ENCODE measurements around the gene LBX1.

The LBX1 gene

DNA sequence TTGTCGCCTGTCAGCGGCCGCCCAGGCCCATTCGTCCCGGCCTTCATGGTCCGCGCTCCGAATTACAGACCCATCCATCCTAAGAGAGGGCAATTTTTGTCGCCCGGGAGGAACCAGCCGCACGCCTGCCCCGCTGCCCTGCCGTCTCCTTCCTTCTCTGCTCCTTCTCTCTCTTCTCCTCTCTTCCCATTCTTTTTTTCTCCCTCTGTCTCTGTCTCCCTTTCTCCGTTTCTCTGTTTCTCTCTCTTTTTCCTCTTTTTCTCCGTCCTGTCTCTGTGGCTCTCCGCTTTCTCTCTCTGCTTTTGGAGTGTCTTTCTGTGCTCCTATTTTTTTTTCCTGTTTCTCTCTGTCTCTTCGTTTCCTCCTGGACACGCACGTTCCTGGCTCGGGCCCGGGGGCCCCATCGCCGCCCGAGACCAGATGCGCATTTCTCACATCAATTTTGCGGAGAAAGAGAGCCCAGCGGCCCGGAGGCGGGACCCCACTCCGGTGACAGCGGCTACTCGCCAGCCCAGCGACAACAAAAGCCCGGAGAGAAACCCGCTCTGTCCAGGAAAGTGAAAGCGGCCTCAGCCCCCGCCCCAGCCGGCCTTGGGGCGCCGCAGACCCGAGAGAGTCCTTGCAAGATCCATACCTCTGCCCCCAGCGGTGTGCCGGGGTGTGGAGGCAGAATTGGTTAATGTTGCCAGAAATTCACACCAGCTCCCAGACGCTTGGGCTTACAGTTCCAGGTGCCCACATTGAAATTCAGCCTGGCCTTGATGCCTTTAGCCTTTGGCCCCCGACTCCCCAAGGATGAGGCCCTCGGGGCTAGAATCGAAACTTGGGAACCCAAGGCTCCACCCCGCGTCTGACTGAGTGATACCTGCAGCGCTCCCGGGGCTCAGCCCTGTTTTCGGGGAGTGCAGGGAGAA lies 4.1 kb downstream of the LBX1 start:
- no peak for DNase-seq (ENCODE audit: low spot score)

DNA sequence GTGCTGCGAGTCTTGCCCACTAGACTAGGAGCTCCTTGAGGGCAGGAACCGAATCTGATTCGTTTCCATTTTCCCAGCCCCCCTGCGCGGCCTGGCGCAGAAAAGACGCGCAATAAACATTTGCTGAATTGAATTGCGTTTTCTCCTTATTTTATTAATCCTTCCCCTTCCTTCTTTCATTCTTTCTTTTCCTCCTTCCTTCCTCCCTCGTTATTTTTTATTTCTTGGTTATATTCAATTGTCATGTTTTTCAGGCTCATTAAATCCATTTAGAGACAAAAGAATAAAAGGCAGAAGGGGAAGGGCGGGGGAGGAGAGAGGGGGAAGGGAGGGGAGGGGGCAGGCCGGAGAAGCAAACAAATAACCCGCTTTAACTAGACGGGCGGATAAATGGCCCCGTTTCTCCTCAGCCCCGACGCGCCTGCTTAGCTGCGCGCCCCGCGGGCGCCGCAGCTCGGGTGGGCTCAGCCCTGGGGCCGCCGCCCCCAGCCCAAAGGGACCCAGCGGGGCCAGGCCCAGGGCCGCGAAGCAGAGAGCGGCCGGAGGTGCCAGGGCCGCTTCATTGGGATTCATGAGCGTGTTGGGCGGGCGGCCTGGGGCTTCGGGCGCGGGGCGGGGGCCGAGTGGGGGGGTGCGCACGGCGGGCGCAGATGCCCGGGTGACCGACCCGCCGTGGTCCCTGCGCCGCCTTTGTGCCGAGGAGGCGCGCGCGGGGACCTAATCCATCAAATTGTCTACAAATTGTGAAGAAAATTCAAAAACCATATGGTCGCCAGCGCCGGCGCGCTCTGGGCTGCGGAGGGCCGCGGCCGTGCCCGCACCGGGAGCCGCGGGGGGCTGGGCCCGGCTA lies 5.0 kb downstream of the LBX1 start:
- DNase-seq (ENCODE audit: low spot score) = no peak

DNA sequence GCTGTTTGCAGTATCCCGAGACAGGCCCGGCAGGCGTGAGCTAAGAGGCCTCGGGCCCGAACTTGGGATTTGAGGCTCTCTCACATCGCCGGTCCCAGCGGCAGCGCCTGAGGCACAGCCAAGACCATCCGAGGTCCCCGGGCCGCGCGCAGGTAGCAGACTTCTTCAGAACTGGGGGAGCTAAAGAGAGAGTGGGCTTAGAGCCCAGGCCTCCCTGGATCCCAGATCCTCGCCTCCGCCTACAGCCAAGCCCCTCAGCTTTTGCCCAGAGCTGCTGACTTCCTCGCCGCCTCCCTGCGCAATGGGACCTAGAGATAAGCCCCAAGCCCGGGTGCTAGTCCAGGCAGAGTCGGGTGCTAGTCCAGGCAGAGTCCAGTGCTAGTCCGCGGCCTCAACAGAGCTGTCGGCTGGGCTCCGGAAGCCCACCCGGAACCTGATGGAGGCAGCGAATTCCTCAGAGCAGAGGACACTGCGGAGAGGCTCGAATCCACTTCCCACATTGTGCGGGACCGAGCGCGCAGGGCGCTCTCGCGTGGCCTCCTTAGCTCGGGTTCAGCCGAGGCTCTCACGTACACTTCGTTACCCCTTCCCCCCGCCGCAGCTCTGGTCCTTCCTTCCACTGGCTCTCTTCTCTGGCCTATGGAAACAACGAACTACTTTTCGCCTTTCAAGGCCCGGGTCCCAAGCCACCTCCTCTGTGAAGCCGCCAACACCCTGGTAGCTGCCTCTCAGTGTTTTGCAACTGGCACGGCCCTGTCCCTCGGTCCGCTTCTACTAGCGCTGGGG lies 5.8 kb downstream of the LBX1 start:
- DNase-seq (ENCODE audit: low spot score) = no peak

DNA sequence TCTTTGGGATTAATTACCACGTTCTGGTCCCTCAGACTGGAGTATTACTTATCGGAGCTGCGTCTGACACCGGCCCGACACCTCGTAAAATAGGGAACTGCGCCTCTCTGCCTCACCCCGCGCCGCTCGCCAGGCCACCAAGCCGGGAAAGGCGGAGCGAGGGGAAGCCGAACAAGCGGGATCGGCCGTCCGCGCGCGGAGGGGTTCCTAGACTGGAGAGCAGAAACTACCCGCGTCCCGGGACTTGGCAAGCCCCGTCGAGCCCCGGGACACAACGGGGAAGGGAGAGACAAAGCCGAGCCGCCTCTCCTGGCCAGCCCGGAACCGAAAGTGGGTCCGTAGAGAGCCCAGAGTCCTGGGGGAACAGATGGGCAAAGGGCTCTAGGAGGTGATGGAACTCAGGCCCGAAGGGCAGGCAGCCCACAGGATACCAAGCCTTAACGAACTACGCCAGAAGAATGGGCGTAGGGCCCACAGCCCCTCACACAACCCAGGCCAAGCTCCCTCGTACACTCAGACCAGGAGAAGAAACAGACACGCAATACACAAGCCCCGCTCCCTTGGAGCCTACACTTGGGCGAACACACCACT lies 6.5 kb downstream of the LBX1 start:
- DNase-seq (ENCODE audit: low spot score) = no peak

DNA sequence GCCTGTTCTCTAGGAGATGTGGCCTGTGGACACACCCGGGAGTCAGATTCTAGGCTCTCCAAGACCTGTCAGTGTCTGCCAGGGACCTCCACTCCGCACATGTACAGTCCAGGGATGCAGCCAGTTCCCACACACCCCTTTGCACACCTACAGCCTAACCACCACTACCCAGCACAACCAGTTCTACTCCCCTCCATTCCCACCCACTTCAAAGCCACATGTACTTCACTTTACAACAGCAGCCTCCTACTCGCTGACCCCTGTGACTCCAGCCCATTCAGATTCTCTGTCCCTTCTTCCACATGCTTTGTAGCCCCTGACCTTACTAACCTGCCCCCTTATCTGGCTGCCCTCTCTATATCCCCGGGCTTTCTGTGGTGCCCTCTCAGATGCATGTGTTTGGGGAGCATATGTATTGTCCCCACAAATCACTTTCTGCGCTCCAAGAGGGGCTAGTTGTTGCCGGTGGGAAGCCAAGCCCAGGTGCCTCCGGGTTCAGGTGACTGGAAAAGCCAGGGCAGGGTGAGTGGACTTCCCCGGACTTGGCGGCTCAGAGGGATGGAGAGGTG lies 7.2 kb downstream of the LBX1 start:
- no peak for DNase-seq (ENCODE audit: low spot score)

DNA sequence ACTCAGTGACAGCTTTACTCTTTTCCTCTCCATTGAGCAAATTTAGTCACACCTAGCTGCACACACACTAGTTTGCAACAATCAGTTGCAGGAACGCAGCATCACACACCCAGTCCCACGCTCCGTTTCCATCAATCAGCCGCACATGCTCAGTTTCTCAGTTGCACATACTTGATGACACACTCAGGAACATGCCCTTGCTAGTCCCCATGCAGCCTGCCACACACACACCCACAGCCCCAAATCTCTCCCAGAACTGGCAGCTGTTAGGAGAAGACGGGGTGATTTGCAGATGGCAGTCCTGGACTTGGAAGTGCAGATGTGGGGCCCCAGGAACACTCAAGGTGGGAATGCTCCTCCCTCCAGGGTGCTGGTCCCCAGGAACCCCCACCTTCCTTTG lies 7.7 kb downstream of the LBX1 start:
- no peak for DNase-seq (ENCODE audit: low spot score)

DNA sequence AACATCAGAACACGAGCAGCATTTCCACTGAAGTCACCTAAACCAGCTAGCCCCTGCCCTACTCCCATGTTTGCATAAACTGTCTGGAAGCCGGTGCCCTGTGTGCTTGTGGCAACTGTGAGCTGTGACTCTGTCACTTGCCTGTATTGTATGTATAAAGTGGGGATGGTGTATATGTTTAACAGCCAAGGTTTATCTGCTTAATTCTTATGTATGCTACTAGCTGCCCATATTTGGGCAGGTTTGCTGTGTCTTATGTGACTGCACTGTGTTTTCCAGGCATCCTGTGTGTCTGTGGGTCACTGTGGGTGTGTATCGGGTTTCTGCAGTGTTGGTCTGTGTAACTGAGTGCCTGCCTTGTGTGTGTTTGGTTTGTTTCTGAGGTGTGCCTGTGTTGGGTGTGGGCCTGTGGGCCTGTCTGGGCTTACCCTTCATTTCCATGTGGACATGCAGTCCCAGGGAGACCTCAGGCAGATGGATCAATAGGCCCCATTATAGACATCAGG lies 9.3 kb downstream of the LBX1 start:
- DNase-seq (ENCODE audit: low spot score) = no peak

DNA sequence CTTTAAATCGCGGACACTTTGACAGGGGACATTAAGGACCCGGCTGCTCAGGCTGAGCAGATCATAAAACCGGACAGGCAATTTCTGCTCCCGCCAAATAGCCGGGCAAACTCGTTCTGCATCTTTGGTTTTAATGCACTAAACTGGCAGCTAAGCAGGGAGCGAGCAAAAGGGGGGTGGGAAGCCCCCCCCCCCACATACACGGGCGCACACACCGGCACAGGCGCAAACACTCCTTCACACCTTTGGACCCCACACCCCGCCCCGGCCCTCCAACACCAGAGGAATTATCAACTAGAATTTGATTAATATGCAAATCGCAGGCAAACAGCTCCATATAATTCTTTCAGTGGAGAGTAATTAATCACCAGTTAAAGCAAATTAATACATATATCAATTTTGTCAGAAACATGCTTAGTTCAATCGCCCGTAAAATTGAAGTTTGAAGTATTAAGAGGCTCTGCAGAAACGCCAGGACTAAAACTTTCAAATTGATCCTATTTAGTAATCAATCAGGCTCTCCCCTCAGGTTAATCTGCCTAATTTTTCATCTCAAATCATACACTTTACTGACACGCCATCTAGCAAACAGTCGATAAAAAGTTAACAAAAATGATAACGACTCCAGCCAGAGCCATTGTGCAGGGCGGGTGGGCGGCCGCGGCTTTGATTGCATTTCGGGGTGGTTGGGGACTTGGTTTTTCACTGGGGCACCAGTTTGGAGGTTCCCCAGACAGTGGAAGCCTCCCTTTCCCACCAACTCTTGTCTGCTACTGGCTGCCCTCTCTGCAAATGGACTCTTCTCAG lies 9.9 kb downstream of the LBX1 start:
- DNase-seq (ENCODE audit: low spot score) = no peak

DNA sequence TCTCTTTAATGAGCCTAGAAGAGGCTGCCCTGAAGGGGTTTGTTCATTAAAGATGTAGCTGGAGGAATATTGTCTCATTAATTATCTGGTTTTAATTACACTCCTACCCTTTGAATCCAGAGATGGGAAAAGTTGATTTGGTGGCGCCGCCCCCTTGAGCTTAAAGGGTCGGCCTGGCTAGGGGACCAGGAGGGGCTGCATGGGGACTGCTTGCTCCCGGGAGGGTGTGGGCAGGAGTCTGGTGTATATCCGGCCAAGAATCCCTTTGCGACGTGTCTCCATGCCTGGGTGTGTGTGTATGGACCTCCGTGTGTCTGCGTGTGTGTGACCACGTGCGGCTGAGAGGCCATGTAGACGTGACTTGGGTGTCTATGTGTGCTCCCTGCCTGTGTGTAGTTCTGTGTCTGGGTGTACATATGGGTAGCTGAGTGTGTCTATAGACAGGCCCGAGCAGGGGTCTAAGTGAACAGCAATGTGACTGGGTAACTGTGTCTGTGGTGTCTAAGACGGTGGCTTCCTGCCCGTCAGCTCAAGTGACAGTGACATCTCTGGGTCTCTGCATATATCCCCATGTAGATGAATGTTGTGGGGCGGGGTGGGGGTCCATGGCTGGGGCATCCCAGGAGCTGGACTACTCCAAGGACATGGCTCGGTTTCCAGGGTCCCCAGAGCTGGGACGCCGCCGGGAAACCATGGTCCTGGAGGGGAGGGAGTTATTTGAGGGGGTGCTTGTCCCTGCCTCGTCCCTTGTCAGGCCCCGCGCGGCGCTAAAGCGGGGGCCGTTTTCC lies 10.7 kb downstream of the LBX1 start:
- DNase-seq (ENCODE audit: low spot score) = no peak

DNA sequence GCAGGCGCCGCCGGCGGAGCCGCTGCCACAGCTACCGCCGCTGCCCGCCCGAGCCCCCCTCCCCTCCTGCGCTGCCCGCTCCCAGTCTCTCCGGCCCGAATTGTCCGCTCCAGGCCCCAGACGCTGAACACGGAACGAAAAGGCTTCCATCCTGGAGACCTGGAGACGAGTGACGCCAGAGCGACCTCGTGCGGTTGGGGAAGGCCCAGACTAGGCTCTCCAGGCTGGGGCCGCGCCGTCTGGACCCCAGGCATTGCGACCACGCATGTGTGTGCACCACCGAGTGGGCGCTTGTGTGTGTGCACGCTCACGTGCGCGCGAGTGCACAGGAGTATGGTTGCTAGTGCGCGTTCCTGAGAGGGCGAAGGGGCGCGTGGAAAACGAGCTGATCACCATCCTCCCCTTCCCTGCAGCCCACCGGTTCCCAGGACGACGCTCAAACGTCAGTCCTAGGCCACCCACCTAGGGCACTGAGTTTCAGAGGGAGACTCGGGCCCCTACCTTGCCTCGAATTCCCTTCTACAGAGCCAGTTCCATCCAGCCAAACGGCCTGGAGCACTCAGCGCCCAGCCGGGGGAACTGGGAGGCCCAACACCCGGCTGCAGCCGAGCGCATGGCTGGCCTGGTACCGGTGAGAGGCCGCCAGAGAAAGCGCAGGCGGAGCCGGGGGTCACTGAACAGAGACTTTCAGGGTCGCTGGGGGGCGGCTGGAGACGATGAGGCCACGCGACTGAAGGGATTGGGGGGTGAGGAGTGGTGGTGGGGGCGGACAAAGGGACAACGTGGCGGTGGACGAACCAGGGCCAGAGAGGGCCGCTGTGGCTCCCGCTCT lies 11.6 kb downstream of the LBX1 start:
- no peak for DNase-seq (ENCODE audit: low spot score)

DNA sequence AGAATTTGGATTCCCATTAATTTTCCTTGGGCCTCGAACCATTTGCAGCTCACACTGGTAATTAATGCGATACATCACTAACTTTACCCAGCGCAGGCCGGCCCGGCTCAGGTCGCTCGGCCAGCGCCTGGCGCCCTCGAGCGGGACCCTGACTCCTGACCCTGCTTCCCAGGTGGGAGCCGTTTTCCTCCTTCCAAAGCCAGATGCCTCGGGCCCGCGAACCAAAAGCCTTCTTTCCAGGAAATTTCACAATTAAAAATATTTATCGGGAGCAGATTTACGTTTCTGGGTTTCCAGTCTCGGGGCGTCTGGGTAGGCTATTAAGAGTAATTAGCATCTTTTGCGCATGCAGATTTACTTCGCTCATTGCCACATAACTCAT lies 12.2 kb downstream of the LBX1 start:
- DNase-seq (ENCODE audit: low spot score) = no peak

DNA sequence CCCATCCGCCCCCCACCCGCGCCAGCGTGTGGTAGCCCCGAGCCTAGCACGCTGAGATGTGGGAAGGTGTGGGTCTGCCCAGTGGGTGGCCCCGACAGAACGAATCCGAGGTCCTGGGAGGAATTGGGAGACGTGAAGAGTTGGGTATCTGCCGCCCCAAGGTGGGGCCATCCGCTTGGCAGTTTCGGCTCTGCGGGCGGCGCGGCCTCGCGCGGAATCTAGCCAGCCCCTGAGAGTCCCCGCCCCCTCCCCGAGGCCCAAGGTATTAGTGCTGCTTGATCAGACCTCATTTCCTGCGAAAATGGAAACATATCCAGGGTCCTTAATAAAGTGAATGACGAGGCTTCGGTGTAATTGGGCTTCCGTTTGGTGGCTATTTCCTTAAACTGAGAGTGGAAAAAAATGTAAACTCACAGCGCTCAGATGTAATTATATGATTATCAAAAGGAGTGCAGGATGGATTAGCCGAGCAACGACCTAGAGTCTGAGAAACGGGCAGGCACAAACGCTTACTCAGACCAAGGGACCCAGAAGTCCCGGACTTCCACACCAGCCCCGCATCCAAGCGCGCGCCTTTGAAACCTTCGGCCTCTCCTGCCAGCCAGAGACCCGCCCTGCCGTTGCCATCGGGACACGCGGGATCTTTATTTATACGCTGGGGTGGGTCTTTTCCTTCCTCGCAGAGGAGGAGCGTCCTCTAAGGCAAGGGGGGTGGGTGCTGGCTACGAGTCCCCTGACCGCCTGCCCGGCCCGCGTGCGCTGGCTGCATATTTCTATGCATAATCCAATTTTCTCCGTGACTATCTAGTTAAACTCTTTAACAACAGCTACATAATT lies 12.8 kb downstream of the LBX1 start:
- DNase-seq (ENCODE audit: low spot score) = no peak

DNA sequence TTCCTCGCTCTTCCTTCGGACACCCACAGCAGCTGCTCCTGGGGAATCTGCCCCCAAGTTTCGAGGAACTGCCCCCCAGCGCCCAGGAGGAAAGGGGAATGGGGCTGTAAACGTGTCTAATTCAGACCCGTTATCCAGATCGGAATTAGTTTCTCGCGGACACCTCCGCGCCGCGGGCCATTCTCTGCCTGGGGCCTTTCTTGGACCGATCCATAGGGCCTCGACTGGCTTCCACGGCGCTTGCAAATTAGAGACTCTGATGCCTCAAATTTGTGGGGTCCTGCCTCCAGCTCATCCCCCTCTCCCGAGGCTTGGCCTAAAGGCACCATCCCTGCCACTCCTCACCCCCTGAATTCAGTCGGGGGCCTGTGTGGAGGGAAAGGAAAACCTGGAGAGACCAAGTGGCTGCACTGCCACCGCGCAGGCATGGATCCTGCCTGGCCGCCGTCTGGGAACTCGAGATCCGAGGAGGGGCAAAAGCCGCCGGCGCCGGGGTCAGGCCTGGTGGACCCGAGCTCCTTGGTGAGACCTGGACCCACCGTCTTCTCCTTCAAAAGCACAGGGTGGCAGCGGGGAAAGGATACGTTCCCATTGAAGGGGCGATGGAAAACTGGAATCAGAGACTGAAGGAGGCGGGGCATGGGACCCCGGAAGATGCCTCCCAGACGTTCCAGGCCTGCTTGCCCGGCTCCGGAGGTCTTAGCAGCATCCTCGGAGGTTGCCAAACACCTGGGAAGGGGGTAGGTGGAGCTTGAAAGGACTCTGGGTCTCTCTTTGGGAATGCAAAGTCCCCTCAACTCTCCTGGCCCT lies 13.7 kb downstream of the LBX1 start:
- no peak for DNase-seq (ENCODE audit: low spot score)

DNA sequence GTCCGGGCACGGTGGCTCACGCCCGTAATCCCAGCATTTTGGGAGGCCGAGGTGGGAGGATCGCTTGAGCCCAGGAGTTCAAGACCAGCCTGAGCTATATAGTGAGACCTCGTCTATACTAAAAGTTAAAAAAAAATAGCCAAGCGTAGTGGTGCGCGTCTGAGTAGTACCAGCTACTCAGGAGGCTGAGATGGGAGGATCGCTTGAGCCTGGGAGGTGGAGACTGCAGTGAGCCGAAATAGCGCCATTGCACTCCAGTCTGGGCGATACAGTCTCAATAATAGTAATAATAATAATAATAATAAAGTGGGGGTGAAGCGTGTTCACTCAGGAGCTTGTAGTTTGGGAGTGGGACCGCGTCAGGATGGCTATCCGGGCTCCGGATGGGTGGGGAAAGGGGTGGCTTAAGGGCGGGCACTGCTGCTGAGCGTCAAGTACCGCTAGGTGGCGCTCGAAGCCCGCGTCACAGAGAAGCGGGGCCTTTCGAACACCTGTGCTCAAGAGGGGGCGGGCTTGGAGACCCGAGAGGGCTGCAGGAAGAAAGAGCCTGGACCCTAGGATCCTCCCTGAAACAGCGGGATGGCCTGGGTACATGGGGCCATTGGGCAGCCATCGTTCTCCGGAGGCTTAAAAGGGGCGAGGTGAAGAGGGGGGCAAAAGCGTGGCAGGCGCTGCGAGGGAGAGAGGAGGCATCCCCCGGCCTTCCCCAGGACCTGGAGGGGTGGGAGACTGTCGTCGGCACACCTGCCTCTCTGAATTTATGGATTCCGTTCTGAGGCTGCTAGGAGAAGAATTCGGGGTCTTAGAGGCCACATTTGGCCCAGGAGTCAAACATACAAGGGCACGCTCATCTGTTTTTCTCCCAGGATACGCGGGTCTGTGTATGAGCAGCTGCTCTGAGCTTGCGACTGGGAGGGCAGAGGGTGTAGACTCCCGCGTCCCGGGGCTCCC lies 14.5 kb downstream of the LBX1 start:
- peak; percentile 61 for DNase-seq (ENCODE audit: low spot score)

DNA sequence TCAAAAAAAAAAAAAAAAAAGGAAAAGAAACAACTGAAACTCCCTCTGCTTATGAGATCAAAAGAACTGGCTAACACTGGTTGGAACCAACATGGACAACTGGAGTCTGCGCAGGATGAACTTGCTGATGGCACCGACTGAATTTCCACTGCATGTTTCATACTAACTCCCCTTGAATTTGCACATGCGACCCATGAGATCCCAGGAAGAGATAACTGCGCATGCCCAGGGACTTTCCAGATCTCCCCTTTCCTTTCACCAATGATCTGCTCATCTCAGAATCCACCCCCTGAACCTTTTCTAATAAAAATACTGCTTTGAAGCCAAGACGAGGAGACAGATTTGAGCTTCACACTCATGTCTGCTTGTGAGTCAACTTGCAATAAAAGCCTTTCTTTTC lies 20.7 kb downstream of the LBX1 start:
- no peak for DNase-seq (ENCODE audit: low spot score)

DNA sequence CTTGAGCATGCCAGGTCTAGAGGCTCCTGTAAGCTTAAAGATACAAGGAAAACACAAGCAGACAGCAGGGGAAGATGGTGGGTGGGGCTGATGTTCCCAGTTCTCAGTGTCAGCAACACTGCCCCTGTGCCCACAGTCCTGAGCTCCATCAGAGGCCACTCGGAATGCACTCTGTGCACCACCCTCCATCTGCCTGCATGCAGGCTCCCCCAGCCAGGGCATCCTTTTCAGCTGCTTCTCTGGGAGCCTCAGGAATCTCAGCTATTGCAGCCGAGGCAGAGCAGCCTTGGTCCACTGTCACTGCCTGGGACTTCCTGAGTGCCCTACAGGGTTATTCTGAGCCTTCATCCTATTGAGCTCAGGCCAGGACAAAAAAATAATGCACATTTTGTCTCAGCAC lies 22.2 kb downstream of the LBX1 start:
- no peak for DNase-seq (ENCODE audit: low spot score)
